Gastroesophageal sphincter (tissue), 3 donors: ENCODE results near the gene CDH4.

Experiments
- EP300 ChIP-seq: sonication (generic); formaldehyde crosslinking; IDR thresholded peaks from one replicate; pipeline ENCODE4 v1.6.1; 2017; ENCODE audit warnings: antibody characterized with exemption, mild to moderate bottlenecking
- POLR2A ChIP-seq, 2 donors: fragments of 450-650 bp; IDR thresholded peaks; one replicate each; pipeline ENCODE4 v1.6.1; 2017; ENCODE audit warnings: antibody characterized with exemption in 2 of 2, mild to moderate bottlenecking in 2 of 2, moderate library complexity in 1 of 2
- POLR2AphosphoS5 ChIP-seq: sonication (generic); formaldehyde crosslinking; IDR thresholded peaks from one replicate; pipeline ENCODE4 v1.6.1; 2017; ENCODE audit warnings: antibody characterized with exemption
- TF ChIP-seq, protein P1 (sequence below), 4 experiments: fragments of 200-600 bp in 2 of 4; fragments of 450-650 bp in 2 of 4; sonication (generic) in 1 of 4; IDR thresholded peaks; one replicate each; pipeline ENCODE4 v1.5.1; 2017 to 2019; ENCODE audit warnings: antibody characterized with exemption in 4 of 4, mild to moderate bottlenecking in 2 of 4, moderate library complexity in 2 of 4

DNA sequence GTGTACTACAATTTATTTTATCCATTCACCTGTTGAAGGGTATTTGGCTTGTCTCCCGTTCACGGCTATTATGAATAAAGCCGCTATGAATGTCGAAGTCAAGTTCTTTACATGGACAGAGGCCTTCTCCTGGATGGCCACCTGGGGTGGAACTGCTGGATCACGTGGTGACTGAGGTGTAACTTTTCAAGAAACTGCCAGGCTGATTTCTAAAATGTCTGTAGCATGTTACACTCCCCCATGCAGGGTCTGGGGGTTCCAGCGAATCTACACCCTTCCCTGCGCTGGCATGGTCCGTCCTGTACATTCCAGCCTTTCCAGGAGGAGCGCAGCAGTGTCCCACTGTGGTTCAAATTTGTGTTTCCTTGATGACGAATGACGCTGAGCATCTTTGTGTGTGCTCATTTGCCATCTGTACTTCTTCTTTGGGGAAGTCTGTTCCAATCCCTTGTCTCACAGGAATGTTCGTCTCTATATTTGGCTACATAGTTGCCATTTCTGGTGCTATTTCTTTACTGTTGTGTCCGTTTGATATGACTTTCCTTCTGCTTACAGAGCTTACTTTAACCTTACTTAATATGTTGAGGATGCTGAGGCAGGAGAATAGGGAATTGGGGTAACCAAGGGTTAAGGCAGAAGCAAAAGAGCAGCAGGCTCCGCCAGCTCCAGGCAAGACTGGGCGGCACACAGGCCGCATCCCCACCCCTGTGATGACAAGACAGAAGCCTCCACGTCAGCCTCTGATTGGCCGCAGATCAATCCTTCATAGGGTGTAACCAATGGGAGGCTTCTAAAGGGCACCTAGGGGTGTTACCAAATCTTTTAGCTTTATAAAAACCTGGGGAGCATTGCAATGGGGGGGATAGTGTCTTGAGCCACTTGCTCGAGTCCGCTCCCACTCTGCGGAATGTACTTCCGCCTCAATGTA lies 707.0 kb downstream of the CDH4 start:
- TF ChIP-seq POLR2A (IDR thresholded peaks at IDR 0.05) (no peak), EP300 (no peak), POLR2AphosphoS5 (no peak)
- TF ChIP-seq, protein P1, sequence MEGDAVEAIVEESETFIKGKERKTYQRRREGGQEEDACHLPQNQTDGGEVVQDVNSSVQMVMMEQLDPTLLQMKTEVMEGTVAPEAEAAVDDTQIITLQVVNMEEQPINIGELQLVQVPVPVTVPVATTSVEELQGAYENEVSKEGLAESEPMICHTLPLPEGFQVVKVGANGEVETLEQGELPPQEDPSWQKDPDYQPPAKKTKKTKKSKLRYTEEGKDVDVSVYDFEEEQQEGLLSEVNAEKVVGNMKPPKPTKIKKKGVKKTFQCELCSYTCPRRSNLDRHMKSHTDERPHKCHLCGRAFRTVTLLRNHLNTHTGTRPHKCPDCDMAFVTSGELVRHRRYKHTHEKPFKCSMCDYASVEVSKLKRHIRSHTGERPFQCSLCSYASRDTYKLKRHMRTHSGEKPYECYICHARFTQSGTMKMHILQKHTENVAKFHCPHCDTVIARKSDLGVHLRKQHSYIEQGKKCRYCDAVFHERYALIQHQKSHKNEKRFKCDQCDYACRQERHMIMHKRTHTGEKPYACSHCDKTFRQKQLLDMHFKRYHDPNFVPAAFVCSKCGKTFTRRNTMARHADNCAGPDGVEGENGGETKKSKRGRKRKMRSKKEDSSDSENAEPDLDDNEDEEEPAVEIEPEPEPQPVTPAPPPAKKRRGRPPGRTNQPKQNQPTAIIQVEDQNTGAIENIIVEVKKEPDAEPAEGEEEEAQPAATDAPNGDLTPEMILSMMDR (IDR thresholded peaks at IDR 0.05) = no peak
